Gastrocnemius medialis (tissue), 4 donors: ENCODE measurements around the gene MME. TPM values are rescaled to one million over a fixed set of nuclear protein-coding genes. Genes with fewer than 3 reads are reported as not detected.

Experiments used
- ATAC-seq, 2 donors: fragments of 150-250 bp; one replicate each; pipeline ENCODE4 v1.9.1; 2016
- DNase-seq, 2 donors: peaks; one replicate each; pipeline ENCODE4 v3.0.0-alpha.2; 2019
- H3K27ac ChIP-seq, 4 donors: fragments of 200-600 bp; sonication (generic); 1 replicate in 1 of 4; 2 replicates in 3 of 4; pipeline ENCODE4 v1.5.1; 2016 to 2018; ENCODE audit warnings: mild to moderate bottlenecking in 2 of 4, moderate library complexity in 1 of 4
- H3K27me3 ChIP-seq, 3 donors: fragments of 200-600 bp; sonication (generic) in 2 of 3; 1 replicate in 1 of 3; 2 replicates in 2 of 3; pipeline versions ENCODE4 v1.5.1 to v1.6.0; 2016 to 2019; ENCODE audit warnings: mild to moderate bottlenecking in 1 of 3, moderate library complexity in 1 of 3
- H3K36me3 ChIP-seq, 2 donors: fragments of 200-600 bp; sonication (generic) in 1 of 2; one replicate each; pipeline ENCODE4 v1.5.1; 2017 to 2018
- H3K4me1 ChIP-seq, 2 donors: fragments of 200-600 bp; sonication (generic) in 1 of 2; one replicate each; pipeline ENCODE4 v1.5.1; 2016 to 2017; ENCODE audit warnings: mild to moderate bottlenecking in 2 of 2
- H3K4me3 ChIP-seq, 4 donors: fragments of 200-600 bp; sonication (generic) in 3 of 4; 1 replicate in 1 of 4; 2 replicates in 3 of 4; pipeline ENCODE4 v1.5.1; 2016 to 2019; ENCODE audit warnings: mild to moderate bottlenecking in 2 of 4
- H3K9me3 ChIP-seq, 3 donors: fragments of 200-600 bp; sonication (generic) in 2 of 3; 1 replicate in 1 of 3; 2 replicates in 2 of 3; pipeline ENCODE4 v1.5.1; 2016 to 2019
- CTCF ChIP-seq, 5 experiments: fragments of 450-650 bp in 3 of 5; fragments of 200-600 bp in 2 of 5; sonication (generic) in 2 of 5; IDR thresholded peaks in 4 of 5; conservative IDR thresholded peaks in 1 of 5; 1 replicate in 4 of 5; 2 replicates in 1 of 5; pipeline ENCODE4 v1.5.1; 2016 to 2019; ENCODE audit warnings: antibody characterized with exemption in 5 of 5, mild to moderate bottlenecking in 3 of 5, moderate library complexity in 3 of 5
- POLR2A ChIP-seq, 2 donors: fragments of 450-650 bp; IDR thresholded peaks; one replicate each; pipeline ENCODE4 v1.6.1; 2017; ENCODE audit warnings: antibody characterized with exemption in 2 of 2, mild to moderate bottlenecking in 2 of 2, moderate library complexity in 2 of 2
- in situ Hi-C, 4 donors: fragments of 200-750 bp; cut with MboI; loops; one replicate each; pipeline versions ENCODE4 v1.15.0 to v1.8.0; 2017; ENCODE audit warnings: low sequenced_read_pairs in 4 of 4
- intact Hi-C: fragments of 100-400 bp; cut with DNase I; formaldehyde crosslinking; loops from one replicate; pipeline ENCODE4 v1.15.1; 2023; ENCODE audit warnings: low total_unique reads
- total RNA-seq, 4 donors: library from RNA; depleted of rRNA; stranded (reverse); fragments of >200 nt; gene quantifications; one replicate each; pipeline versions ENCODE4 v1.1.0 to v1.2.3, GENCODE V29; 2016

MME gene
- total RNA-seq, 4 donors from 2014 or later: 40.9 to 95.4 (median 68.0) TPM

- TF ChIP-seq POLR2A (IDR thresholded peaks at IDR 0.05): no peak
- no peak for TF ChIP-seq CTCF (IDR thresholded peaks at IDR 0.05 in 4 of 5, conservative IDR thresholded peaks at IDR 0.05 in 1 of 5)
- ATAC-seq: no peak
- intact Hi-C loops (no loop called here), in situ Hi-C loops (no loop called here)
- no peaks in the 10 kb centered on the region for H3K27me3 ChIP-seq
- H3K9me3 ChIP-seq: peaks cover 0 to 3% (median 0%) of the 10 kb centered on the region in 3 donors
- no peak for DNase-seq
- H3K4me1 ChIP-seq: peaks cover 0 to 3% of the 10 kb centered on the region in 2 donors
- H3K36me3 ChIP-seq: no peaks in the 10 kb centered on the region
- no peak overlapping the region for H3K4me3 ChIP-seq
- no peak overlapping the region for H3K27ac ChIP-seq
Observed at GRCh38 chr3:155225417-155225816, 145.3 kb downstream of the MME start.

GRCh38 chr3:155227141-155227540 is 147.0 kb downstream of the MME start:
- peaks cover 4 to 8% of the 10 kb centered on the region in 2 donors for H3K4me1 ChIP-seq
- no peak overlapping the region for H3K27ac ChIP-seq
- intact Hi-C loops: no loop called here
- no peak for TF ChIP-seq CTCF (IDR thresholded peaks at IDR 0.05 in 4 of 5, conservative IDR thresholded peaks at IDR 0.05 in 1 of 5)
- TF ChIP-seq POLR2A (IDR thresholded peaks at IDR 0.05): no peak
- H3K9me3 ChIP-seq: no peaks in the 10 kb centered on the region
- H3K36me3 ChIP-seq: no peaks in the 10 kb centered on the region
- in situ Hi-C loops: no loop called here
- no peak overlapping the region for H3K4me3 ChIP-seq
- ATAC-seq (no peak), DNase-seq (no peak)
- no peaks in the 10 kb centered on the region for H3K27me3 ChIP-seq

- TF ChIP-seq CTCF (IDR thresholded peaks at IDR 0.05 in 4 of 5, conservative IDR thresholded peaks at IDR 0.05 in 1 of 5) (no peak), POLR2A (IDR thresholded peaks at IDR 0.05) (no peak)
- H3K4me3 ChIP-seq: no peak overlapping the region
- ATAC-seq (no peak), DNase-seq (no peak)
- H3K27ac ChIP-seq: peak overlapping the region in 1 of 4 donors; percentile 29
- H3K9me3 ChIP-seq: no peaks in the 10 kb centered on the region
- no peaks in the 10 kb centered on the region for H3K27me3 ChIP-seq
- in situ Hi-C loops (no loop called here), intact Hi-C loops (no loop called here)
- peaks cover 13 to 16% of the 10 kb centered on the region in 2 donors for H3K4me1 ChIP-seq
- no peaks in the 10 kb centered on the region for H3K36me3 ChIP-seq
Observed at GRCh38 chr3:155228676-155229075, 148.6 kb downstream of the MME start.

GRCh38 chr3:155229086-155229485 is 149.0 kb downstream of the MME start:
- Histone ChIP-seq H3K4me3 (no peak overlapping the region), H3K27me3 (no peaks in the 10 kb centered on the region), H3K27ac (peak overlapping the region in 1 of 4 donors; percentile 4), H3K36me3 (no peaks in the 10 kb centered on the region), H3K9me3 (no peaks in the 10 kb centered on the region), H3K4me1 (peaks cover 17 to 20% of the 10 kb centered on the region in 2 donors)
- intact Hi-C loops (no loop called here), in situ Hi-C loops (no loop called here)
- TF ChIP-seq POLR2A (IDR thresholded peaks at IDR 0.05) (no peak), CTCF (IDR thresholded peaks at IDR 0.05 in 4 of 5, conservative IDR thresholded peaks at IDR 0.05 in 1 of 5) (no peak)
- ATAC-seq: no peak
- no peak for DNase-seq

GRCh38 chr3:155230382-155230781 is 150.3 kb downstream of the MME start:
- TF ChIP-seq CTCF (IDR thresholded peaks at IDR 0.05 in 4 of 5, conservative IDR thresholded peaks at IDR 0.05 in 1 of 5): no peak
- no peak for TF ChIP-seq POLR2A (IDR thresholded peaks at IDR 0.05)
- Histone ChIP-seq H3K27me3 (no peaks in the 10 kb centered on the region), H3K4me1 (peaks cover 18 to 22% of the 10 kb centered on the region in 2 donors), H3K36me3 (no peaks in the 10 kb centered on the region), H3K27ac (peak overlapping the region; percentile 59 to 98 (median 94)), H3K4me3 (no peak overlapping the region), H3K9me3 (no peaks in the 10 kb centered on the region)
- DNase-seq (peak in 1 of 2 donors; percentile 65), ATAC-seq (peak in 1 of 2 donors; percentile 15)
- intact Hi-C loops (loop anchor here (10.0 kb wide), 2 partner anchors 456 to 906 kb away; partner anchors contain the start of gene DHX36), in situ Hi-C loops (loop anchor here in 1 of 4 donors (5.0 kb wide), 1 partner anchor 33 kb away; no protein-coding TSS in a partner anchor)
